ENCODE data around the gene ANGEL1.

DNA sequence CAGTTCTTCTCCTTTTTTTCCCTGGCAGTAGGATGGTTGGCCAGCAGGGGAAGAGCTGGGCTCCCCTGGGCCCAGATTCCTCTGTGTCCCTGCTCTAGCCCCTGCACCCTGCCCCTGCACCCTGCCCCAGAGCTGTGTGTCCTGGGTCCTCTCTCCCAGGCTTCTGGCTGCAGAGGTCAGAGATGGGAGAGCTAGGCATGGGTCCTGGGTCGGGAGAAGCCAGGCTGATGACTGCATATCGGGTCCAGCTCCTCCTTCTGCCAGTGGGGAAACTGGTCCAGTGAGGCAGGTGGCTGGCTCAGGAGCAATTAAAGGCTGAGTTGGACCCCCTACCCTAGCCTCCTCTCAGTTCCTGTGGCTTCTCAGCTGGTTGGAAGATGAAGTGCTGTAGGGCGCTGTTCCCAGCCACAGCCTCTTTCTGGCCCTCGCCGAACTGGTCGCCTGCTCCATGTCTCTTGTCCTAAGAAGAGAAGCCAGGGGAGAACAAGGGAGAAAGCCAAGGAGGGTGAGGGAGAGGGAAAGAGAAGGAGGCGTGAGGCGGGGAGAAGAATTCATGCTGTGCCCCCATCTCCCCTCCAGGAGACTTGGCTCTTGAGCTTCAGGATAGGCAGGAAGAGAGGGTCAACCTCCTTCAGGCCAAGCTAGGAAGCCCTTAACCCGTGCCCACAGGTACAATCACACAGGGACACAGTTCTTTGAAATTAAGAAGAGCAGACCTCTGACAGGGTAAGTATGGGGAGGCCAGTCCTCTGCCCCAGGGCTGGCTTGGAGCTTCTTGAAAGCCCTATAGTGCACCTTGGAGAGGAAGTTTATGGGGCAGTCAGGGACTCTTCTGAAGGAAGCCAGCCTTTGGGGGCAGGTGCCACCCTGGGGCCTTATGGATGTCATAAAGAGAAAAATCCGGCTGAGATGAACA, 41.9 kb downstream of the ANGEL1 start:
- TF ChIP-seq, protein P1, sequence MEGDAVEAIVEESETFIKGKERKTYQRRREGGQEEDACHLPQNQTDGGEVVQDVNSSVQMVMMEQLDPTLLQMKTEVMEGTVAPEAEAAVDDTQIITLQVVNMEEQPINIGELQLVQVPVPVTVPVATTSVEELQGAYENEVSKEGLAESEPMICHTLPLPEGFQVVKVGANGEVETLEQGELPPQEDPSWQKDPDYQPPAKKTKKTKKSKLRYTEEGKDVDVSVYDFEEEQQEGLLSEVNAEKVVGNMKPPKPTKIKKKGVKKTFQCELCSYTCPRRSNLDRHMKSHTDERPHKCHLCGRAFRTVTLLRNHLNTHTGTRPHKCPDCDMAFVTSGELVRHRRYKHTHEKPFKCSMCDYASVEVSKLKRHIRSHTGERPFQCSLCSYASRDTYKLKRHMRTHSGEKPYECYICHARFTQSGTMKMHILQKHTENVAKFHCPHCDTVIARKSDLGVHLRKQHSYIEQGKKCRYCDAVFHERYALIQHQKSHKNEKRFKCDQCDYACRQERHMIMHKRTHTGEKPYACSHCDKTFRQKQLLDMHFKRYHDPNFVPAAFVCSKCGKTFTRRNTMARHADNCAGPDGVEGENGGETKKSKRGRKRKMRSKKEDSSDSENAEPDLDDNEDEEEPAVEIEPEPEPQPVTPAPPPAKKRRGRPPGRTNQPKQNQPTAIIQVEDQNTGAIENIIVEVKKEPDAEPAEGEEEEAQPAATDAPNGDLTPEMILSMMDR (IDR thresholded peaks at IDR 0.05): no peak
- TF ChIP-seq POLR2A (IDR thresholded peaks at IDR 0.05): no peak

All from lower leg skin (tissue), 3 donors.